Psoas muscle (tissue), 8 donors: Measurements from ENCODE around the gene LRRC2. TPM values are rescaled to one million over a fixed set of nuclear protein-coding genes. Genes with fewer than 3 reads are reported as not detected.
A peak's percentile ranks its signal among the peaks of the same experiment; 100 is the strongest.
"Not testable (repeated sequence)": the region's sequence is repeated elsewhere in the genome, so short reads cannot be mapped to it uniquely, and the experiment has no call there.

Source experiments
- ATAC-seq, 4 donors: fragments of 200-7000 bp; cut with Tn5 transposase; one replicate each; pipeline ENCODE4 v1.9.1; 2020; ENCODE audit warnings: moderate library complexity in 3 of 4, mild to moderate bottlenecking in 2 of 4
- DNase-seq, 2 donors: peaks; one replicate each; pipeline ENCODE4 v3.0.0-alpha.2; 2020
- H3K27ac ChIP-seq: fragments of 200-600 bp; one replicate; pipeline ENCODE4 v1.8.0; 2022
- H3K27me3 ChIP-seq, 3 donors: fragments of 200-600 bp in 1 of 3; one replicate each; pipeline versions ENCODE4 v1.6.1 to v1.8.0; 2013 to 2022; ENCODE audit warnings: low read length in 2 of 3, mild to moderate bottlenecking in 2 of 3, moderate library complexity in 1 of 3; ENCODE audit not compliant: insufficient read depth in 3 of 3
- H3K36me3 ChIP-seq, 2 donors: fragments of 200-600 bp in 1 of 2; one replicate each; pipeline versions ENCODE4 v1.6.1 to v1.8.0; 2013 to 2022; ENCODE audit warnings: low read depth in 1 of 2, mild to moderate bottlenecking in 1 of 2, moderate library complexity in 1 of 2; ENCODE audit not compliant: insufficient read depth in 1 of 2
- H3K4me1 ChIP-seq: fragments of 200-600 bp; one replicate; pipeline ENCODE4 v1.8.0; 2022
- H3K4me3 ChIP-seq: fragments of 200-600 bp; one replicate; pipeline ENCODE4 v1.8.0; 2022; ENCODE audit warnings: mild to moderate bottlenecking
- H3K9me3 ChIP-seq: fragments of 200-600 bp; one replicate; pipeline ENCODE4 v1.8.0; 2022
- CTCF ChIP-seq: fragments of 200-600 bp; IDR thresholded peaks from one replicate; pipeline ENCODE4 v1.8.0; 2022; ENCODE audit warnings: antibody characterized with exemption
- WGBS, 3 donors: extraction: QIAGEN DNeasy Blood & Tissue Kit; methylation state at CpG; one replicate each; pipeline versions ENCODE4 v1.1.6 to v1.1.7; 2013; 5-methylcytosine and 5-hydroxymethylcytosine counted together
- intact Hi-C, 2 donors: fragments of 100-400 bp; cut with DNase I; formaldehyde crosslinking; loops; one replicate each; pipeline versions ENCODE4 v1.11.0 to v1.14.2; 2022
- polyA plus RNA-seq, 3 donors: library from polyadenylated mRNA; stranded (reverse); fragments of 200-250 nt; gene quantifications; one replicate each; pipeline ENCODE4 v1.2.3, GENCODE V29; 2013
- total RNA-seq, 4 donors: library from RNA; stranded (reverse); fragmentation: NEBNext Ultra II Directional in 2 of 4; extraction: Animal tissue kit (Norgen Biotek cat#: 25700) in 2 of 4; gene quantifications; one replicate each; pipeline versions ENCODE4 v1.2.1 to v1.2.4, GENCODE V29; 2021 to 2023
- donor health status: healthy with polysubstance abuse.
- donor health status: DM: no; HTN: no; CAD: no; lungs with moderate emphysema.
- donor health status: Bipolar disorder and iron deficiency.
- donor health status: healthy.
- donor health status: DM: yes; HTN: yes; CAD: no.
- donor health status: DM: no; HTN: no; CAD: no.
- donor health status: DM: no; HTN: no; CAD: no.
- donor health status: DM: yes; HTN: yes; CAD: no.

The LRRC2 gene
- total and polyA plus RNA-seq, 7 donors, result 8.3 to 160 (median 65.1) TPM

DNA sequence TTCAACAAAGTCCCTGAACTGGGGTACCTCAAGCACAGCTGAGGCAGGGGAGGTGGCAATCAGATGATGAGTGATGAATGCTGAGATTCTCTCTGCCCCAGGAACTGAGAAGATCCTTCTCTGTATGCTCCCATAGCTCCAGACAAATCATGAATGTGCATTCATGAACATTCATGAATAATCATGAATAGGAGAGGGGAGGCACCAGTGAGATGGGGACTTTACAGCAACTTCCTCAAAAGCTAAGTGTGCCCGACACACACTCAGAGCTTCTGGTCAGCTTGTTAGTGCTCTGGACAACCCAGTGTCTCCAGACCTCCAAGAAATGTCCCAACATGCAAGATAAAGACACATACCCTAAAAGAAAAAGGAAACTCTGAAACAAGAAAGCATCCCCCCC is 24.3 kb downstream of the LRRC2 start:
- ATAC-seq (no peak), DNase-seq (no peak)
- intact Hi-C loops, result no loop called here
- Histone ChIP-seq H3K27ac (peak overlapping the region; percentile 74), H3K9me3 (no peaks in the 10 kb centered on the region), H3K4me1 (peaks cover 37% of the 10 kb centered on the region), H3K4me3 (no peak overlapping the region), H3K36me3 (peaks cover 3 to 93% of the 10 kb centered on the region in 2 donors), H3K27me3 (no peaks in the 10 kb centered on the region)
- no peak for TF ChIP-seq CTCF
- WGBS, 3 donors, result 91 to 100% (median 95%) methylated on average over 1 of the region's 1 CpG

GRCh38 chr3:46540550-46540949 is 25.6 kb downstream of the LRRC2 start:
- no peak for TF ChIP-seq CTCF
- no peak for ATAC-seq
- H3K36me3 ChIP-seq, result peaks cover 3 to 87% of the 10 kb centered on the region in 2 donors
- no peak for DNase-seq
- WGBS, 3 donors, result 69 to 92% (median 76%) methylated on average over 4 of the region's 4 CpGs
- intact Hi-C loops, result no loop called here
- H3K27me3 ChIP-seq, result no peaks in the 10 kb centered on the region
- H3K4me1 ChIP-seq, result peaks cover 44% of the 10 kb centered on the region
- H3K9me3 ChIP-seq, result no peaks in the 10 kb centered on the region
- no peak overlapping the region for H3K4me3 ChIP-seq
- peak overlapping the region; percentile 82 for H3K27ac ChIP-seq

GRCh38 chr3:46539443-46540005 is 26.6 kb downstream of the LRRC2 start:
- 90 to 93% (median 90%) methylated on average over 9 of the region's 9 CpGs for WGBS, 3 donors
- Histone ChIP-seq H3K27me3 (no peaks in the 10 kb centered on the region), H3K4me3 (no peak overlapping the region), H3K4me1 (peaks cover 44% of the 10 kb centered on the region), H3K9me3 (no peaks in the 10 kb centered on the region), H3K27ac (peak overlapping the region; percentile 82), H3K36me3 (peaks cover 3 to 88% of the 10 kb centered on the region in 2 donors)
- DNase-seq (no peak), ATAC-seq (no peak)
- TF ChIP-seq CTCF, result no peak
- intact Hi-C loops, result no loop called here

GRCh38 chr3:46538803-46539442 is 27.2 kb downstream of the LRRC2 start:
- peaks cover 3 to 88% of the 10 kb centered on the region in 2 donors for H3K36me3 ChIP-seq

DNA sequence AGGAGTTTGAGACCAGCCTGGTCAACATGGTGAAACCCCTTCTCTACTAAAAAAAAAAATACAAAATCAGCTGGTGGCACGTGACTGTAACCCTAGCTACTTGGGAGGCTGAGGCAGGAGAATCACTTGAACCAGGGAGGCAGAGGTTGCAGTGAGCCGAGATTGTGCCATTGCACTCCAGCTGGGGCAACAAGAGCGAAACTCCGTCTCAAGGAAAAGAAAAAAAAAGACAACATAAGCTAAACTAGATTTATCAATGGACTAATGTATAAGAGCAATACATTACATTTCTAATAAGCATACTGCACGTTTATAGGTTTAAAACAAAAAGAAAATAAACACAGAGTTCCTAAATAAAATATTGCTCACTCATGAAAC is 27.7 kb downstream of the LRRC2 start:
- intact Hi-C loops, result not testable (repeated sequence)

More at GRCh38 chr3:46538803-46539442, 27.2 kb downstream of the LRRC2 start:
- Histone ChIP-seq H3K27me3 (no peaks in the 10 kb centered on the region), H3K27ac (peak overlapping the region; percentile 82), H3K4me3 (no peak overlapping the region), H3K4me1 (peaks cover 44% of the 10 kb centered on the region), H3K9me3 (no peaks in the 10 kb centered on the region)
- intact Hi-C loops, result no loop called here
- no peak for TF ChIP-seq CTCF
- ATAC-seq (no peak), DNase-seq (peak; percentile 41 to 73)
- 42 to 47% (median 42%) methylated on average over 14 of the region's 14 CpGs for WGBS, 3 donors

More for the DNA sequence above, 27.7 kb downstream of the LRRC2 start:
- peaks cover 44% of the 10 kb centered on the region for H3K4me1 ChIP-seq
- peaks cover 3 to 87% of the 10 kb centered on the region in 2 donors for H3K36me3 ChIP-seq
- ATAC-seq, H3K27me3 ChIP-seq, H3K4me3 ChIP-seq, H3K9me3 ChIP-seq, DNase-seq: not testable (repeated sequence)
- WGBS, 3 donors, result 67 to 78% (median 71%) methylated on average over 5 of the region's 5 CpGs
- H3K27ac ChIP-seq, result peak overlapping the region; percentile 82
